ENCODE measurements around the gene CNTN5.

The CNTN5 gene

DNA sequence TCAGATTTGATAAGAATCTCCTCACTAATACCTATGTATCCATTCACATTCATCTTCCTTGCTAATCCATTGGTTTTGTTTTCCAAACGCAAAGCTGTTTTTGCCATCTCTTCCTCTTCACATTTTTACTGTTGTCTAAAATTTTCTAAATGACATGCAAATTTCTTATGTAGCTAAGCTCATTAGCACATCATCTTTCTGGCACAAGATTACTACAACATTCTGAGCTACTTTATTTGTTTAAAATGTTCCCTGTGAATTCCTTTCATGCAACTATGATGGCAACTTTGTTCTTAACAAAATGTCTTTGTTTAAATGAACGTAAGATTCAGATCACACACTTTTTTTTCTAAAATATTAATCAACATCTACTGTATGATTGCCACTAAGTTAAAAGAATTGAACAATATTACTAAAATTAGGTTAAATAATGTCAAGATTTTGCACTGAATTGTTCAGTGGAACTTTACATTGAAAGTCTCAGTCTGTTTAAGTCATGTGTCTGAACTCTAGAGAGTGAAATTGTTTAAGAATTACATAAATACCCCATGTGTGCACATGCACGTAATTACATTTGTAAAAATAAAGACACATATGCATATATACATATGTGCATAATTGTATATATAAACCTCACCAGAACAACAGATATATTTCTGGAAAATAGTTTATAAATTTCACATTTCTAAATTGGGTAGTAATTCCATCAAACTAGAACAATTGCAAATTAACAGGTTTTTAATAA, 688.4 kb downstream of the CNTN5 start:
- H3K23ac ChIP-seq (ENCODE audit: low read length in 2 of 2) = no peak overlapping the region
- H3K27ac ChIP-seq (ENCODE audit: low read length, poor library complexity, severe bottlenecking) = no peak overlapping the region
- no peak overlapping the region for H2BK15ac ChIP-seq (ENCODE audit: low read depth, poor library complexity, severe bottlenecking)
- no peaks in the 10 kb centered on the region for H3K79me1 ChIP-seq (replicated peaks; ENCODE audit: low read length, poor library complexity, severe bottlenecking)
- no peak overlapping the region for H3K14ac ChIP-seq (ENCODE audit: low read length in 2 of 2)
- H3K9ac ChIP-seq (ENCODE audit: low read length) = no peak overlapping the region
- WGBS = 100% methylated on average over 1 of the region's 3 CpGs
- no peak overlapping the region for H2AFZ ChIP-seq (ENCODE audit: low read depth, low read length)
- no peak overlapping the region for H4K8ac ChIP-seq (ENCODE audit: low read length)
- H2BK12ac ChIP-seq (ENCODE audit: low read length in 2 of 2) = no peak overlapping the region
- H4K91ac ChIP-seq (ENCODE audit: low read length) = no peak overlapping the region
- H2BK120ac ChIP-seq (ENCODE audit: low read depth, low read length) = no peak overlapping the region
- no peak overlapping the region for H3K4me3 ChIP-seq (ENCODE audit: insufficient read depth in 1 of 2, low read depth in 1 of 2, low read length in 2 of 2)
- H3K18ac ChIP-seq (ENCODE audit: low read depth in 1 of 2, low read length in 2 of 2) = no peak overlapping the region
- no peaks in the 10 kb centered on the region for H3K4me1 ChIP-seq (ENCODE audit: control insufficient read depth, insufficient read depth, low read depth, low read length)
- H3K36me3 ChIP-seq (ENCODE audit: control insufficient read depth in 1 of 2, insufficient read depth in 2 of 2, low read depth in 1 of 2, low read length in 2 of 2) = no peaks in the 10 kb centered on the region
- no peaks in the 10 kb centered on the region for H3K9me3 ChIP-seq (ENCODE audit: control insufficient read depth, low read length)
- H2AK5ac ChIP-seq (ENCODE audit: low read length, severe bottlenecking) = no peak overlapping the region
- no peaks in the 10 kb centered on the region for H3K27me3 ChIP-seq (ENCODE audit: control insufficient read depth in 1 of 2, insufficient read depth in 1 of 2, low read length in 2 of 2)
- H2BK5ac ChIP-seq (ENCODE audit: low read depth, low read length, poor library complexity, severe bottlenecking) = no peak overlapping the region
- DNase-seq = no peak
- H3K4ac ChIP-seq (ENCODE audit: low read depth in 1 of 2, low read length in 2 of 2) = no peak overlapping the region
- no peak overlapping the region for H3K4me2 ChIP-seq (ENCODE audit: low read length, poor library complexity, severe bottlenecking)

DNA sequence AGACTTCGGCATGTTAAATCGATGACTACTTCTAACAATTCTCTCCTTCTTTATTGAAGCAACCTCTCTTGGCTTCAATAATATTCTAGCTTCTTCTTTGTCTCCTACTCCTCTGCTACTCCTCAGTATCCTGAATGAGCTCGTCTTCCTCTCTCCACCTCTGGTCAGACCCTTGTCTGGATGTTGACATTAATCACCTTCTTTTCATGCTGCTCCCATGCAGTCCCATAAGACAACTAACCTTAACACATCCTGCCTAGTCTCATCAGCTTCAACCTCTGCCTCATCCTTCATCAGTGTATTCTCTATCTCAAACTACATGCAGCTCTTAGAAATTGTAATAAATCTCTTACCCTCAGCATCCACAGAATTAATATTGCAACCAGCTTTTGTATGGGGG, 695.6 kb downstream of the CNTN5 start:
- H3K27me3 ChIP-seq (ENCODE audit: control insufficient read depth in 1 of 2, insufficient read depth in 1 of 2, low read length in 2 of 2) = no peaks in the 10 kb centered on the region

DNA sequence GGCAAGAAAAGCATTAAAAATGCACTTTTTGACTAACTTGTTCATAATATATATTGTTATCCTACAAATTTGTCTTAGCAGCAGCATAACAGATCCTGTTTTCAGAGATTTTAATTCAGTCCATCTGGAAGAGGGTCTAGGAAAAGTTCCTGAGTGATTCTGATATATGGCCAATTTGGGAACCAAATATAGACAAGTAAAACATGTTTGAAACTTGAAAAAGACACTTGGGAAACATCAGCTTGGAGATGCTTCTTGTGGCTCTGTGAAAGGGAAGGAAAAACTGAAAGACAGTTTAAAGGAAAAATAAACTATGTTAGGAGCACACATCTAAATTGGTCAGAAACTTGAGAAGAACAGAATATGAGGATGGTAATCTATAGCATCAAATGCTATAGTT, 697.5 kb downstream of the CNTN5 start:
- H3K4ac ChIP-seq (ENCODE audit: low read depth in 1 of 2, low read length in 2 of 2) = no peak overlapping the region
- no peak overlapping the region for H4K91ac ChIP-seq (ENCODE audit: low read length)

More for the DNA sequence above, 695.6 kb downstream of the CNTN5 start:
- Histone ChIP-seq H3K4ac (ENCODE audit: low read depth in 1 of 2, low read length in 2 of 2) (no peak overlapping the region), H2BK12ac (ENCODE audit: low read length in 2 of 2) (no peak overlapping the region), H3K9me3 (ENCODE audit: control insufficient read depth, low read length) (no peaks in the 10 kb centered on the region), H3K14ac (ENCODE audit: low read length in 2 of 2) (no peak overlapping the region), H2BK120ac (ENCODE audit: low read depth, low read length) (no peak overlapping the region), H3K18ac (ENCODE audit: low read depth in 1 of 2, low read length in 2 of 2) (no peak overlapping the region), H3K4me3 (ENCODE audit: insufficient read depth in 1 of 2, low read depth in 1 of 2, low read length in 2 of 2) (no peak overlapping the region), H4K8ac (ENCODE audit: low read length) (no peak overlapping the region), H3K27ac (ENCODE audit: low read length, poor library complexity, severe bottlenecking) (no peak overlapping the region), H3K9ac (ENCODE audit: low read length) (no peak overlapping the region), H4K91ac (ENCODE audit: low read length) (no peak overlapping the region), H3K79me1 (replicated peaks; ENCODE audit: low read length, poor library complexity, severe bottlenecking) (no peaks in the 10 kb centered on the region), H2BK5ac (ENCODE audit: low read depth, low read length, poor library complexity, severe bottlenecking) (no peak overlapping the region), H3K23ac (ENCODE audit: low read length in 2 of 2) (no peak overlapping the region), H3K36me3 (ENCODE audit: control insufficient read depth in 1 of 2, insufficient read depth in 2 of 2, low read depth in 1 of 2, low read length in 2 of 2) (no peaks in the 10 kb centered on the region), H2AK5ac (ENCODE audit: low read length, severe bottlenecking) (no peak overlapping the region), H2BK15ac (ENCODE audit: low read depth, poor library complexity, severe bottlenecking) (no peak overlapping the region), H3K4me1 (ENCODE audit: control insufficient read depth, insufficient read depth, low read depth, low read length) (no peaks in the 10 kb centered on the region), H2AFZ (ENCODE audit: low read depth, low read length) (no peak overlapping the region), H3K4me2 (ENCODE audit: low read length, poor library complexity, severe bottlenecking) (no peak overlapping the region)
- 64% methylated on average over 3 of the region's 3 CpGs for WGBS
- DNase-seq = no peak

DNA sequence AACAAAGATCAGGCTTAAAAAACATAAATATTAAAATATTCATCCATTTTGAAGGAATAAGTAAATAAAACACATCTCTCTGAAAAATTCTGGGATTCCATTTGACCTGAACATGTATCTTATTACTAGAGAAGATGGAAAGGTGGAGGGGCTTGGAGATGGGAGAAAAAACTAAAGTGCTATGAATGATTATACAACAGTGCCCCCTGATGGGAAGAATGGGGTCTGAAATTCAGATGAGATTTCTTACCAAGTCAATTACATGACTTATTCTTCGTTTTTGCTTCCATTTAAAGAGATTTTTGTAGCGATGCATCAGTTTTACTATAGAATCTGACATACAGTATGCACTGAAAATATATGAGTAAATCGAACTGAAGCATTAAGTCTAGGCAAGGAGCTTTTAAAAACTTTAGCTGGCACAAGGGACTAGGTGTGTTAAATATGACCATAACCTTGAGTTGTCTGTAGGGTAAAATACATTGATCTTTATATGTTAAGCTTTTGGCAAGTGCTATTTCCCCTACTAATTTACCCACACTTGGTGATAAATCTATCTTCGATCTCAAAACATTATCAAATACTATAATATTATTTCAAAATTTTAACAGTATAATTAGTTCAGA, 718.8 kb downstream of the CNTN5 start:
- peak; percentile 51 for DNase-seq
- no peak overlapping the region for H2BK120ac ChIP-seq (ENCODE audit: low read depth, low read length)
- no peaks in the 10 kb centered on the region for H3K4me1 ChIP-seq (ENCODE audit: control insufficient read depth, insufficient read depth, low read depth, low read length)
- no peak overlapping the region for H3K9ac ChIP-seq (ENCODE audit: low read length)
- no peak overlapping the region for H4K91ac ChIP-seq (ENCODE audit: low read length)
- no peak overlapping the region for H2AK5ac ChIP-seq (ENCODE audit: low read length, severe bottlenecking)
- no peak overlapping the region for H3K18ac ChIP-seq (ENCODE audit: low read depth in 1 of 2, low read length in 2 of 2)
- H3K4me2 ChIP-seq (ENCODE audit: low read length, poor library complexity, severe bottlenecking) = no peak overlapping the region
- H3K23ac ChIP-seq (ENCODE audit: low read length in 2 of 2) = no peak overlapping the region
- H2BK5ac ChIP-seq (ENCODE audit: low read depth, low read length, poor library complexity, severe bottlenecking) = no peak overlapping the region
- H2AFZ ChIP-seq (ENCODE audit: low read depth, low read length) = no peak overlapping the region
- H3K79me1 ChIP-seq (replicated peaks; ENCODE audit: low read length, poor library complexity, severe bottlenecking) = no peaks in the 10 kb centered on the region
- H3K14ac ChIP-seq (ENCODE audit: low read length in 2 of 2) = no peak overlapping the region
- H3K27ac ChIP-seq (ENCODE audit: low read length, poor library complexity, severe bottlenecking) = no peak overlapping the region
- no peaks in the 10 kb centered on the region for H3K27me3 ChIP-seq (ENCODE audit: control insufficient read depth in 1 of 2, insufficient read depth in 1 of 2, low read length in 2 of 2)
- no peaks in the 10 kb centered on the region for H3K9me3 ChIP-seq (ENCODE audit: control insufficient read depth, low read length)
- H4K8ac ChIP-seq (ENCODE audit: low read length) = no peak overlapping the region
- no peak overlapping the region for H2BK12ac ChIP-seq (ENCODE audit: low read length in 2 of 2)
- H3K4ac ChIP-seq (ENCODE audit: low read depth in 1 of 2, low read length in 2 of 2) = no peak overlapping the region
- no peaks in the 10 kb centered on the region for H3K36me3 ChIP-seq (ENCODE audit: control insufficient read depth in 1 of 2, insufficient read depth in 2 of 2, low read depth in 1 of 2, low read length in 2 of 2)
- 0% methylated on average over 1 of the region's 4 CpGs for WGBS
- no peak overlapping the region for H2BK15ac ChIP-seq (ENCODE audit: low read depth, poor library complexity, severe bottlenecking)
- no peak overlapping the region for H3K4me3 ChIP-seq (ENCODE audit: insufficient read depth in 1 of 2, low read depth in 1 of 2, low read length in 2 of 2)

More for the DNA sequence above, 697.5 kb downstream of the CNTN5 start:
- Histone ChIP-seq H4K8ac (ENCODE audit: low read length) (no peak overlapping the region), H2AK5ac (ENCODE audit: low read length, severe bottlenecking) (no peak overlapping the region), H3K79me1 (replicated peaks; ENCODE audit: low read length, poor library complexity, severe bottlenecking) (no peaks in the 10 kb centered on the region), H3K9ac (ENCODE audit: low read length) (no peak overlapping the region), H3K36me3 (ENCODE audit: control insufficient read depth in 1 of 2, insufficient read depth in 2 of 2, low read depth in 1 of 2, low read length in 2 of 2) (no peaks in the 10 kb centered on the region), H2BK12ac (ENCODE audit: low read length in 2 of 2) (no peak overlapping the region), H2AFZ (ENCODE audit: low read depth, low read length) (no peak overlapping the region), H2BK120ac (ENCODE audit: low read depth, low read length) (no peak overlapping the region), H3K9me3 (ENCODE audit: control insufficient read depth, low read length) (no peaks in the 10 kb centered on the region), H3K27ac (ENCODE audit: low read length, poor library complexity, severe bottlenecking) (no peak overlapping the region), H3K4me3 (ENCODE audit: insufficient read depth in 1 of 2, low read depth in 1 of 2, low read length in 2 of 2) (no peak overlapping the region), H2BK5ac (ENCODE audit: low read depth, low read length, poor library complexity, severe bottlenecking) (no peak overlapping the region), H3K4me1 (ENCODE audit: control insufficient read depth, insufficient read depth, low read depth, low read length) (no peaks in the 10 kb centered on the region), H2BK15ac (ENCODE audit: low read depth, poor library complexity, severe bottlenecking) (no peak overlapping the region), H3K4me2 (ENCODE audit: low read length, poor library complexity, severe bottlenecking) (no peak overlapping the region), H3K14ac (ENCODE audit: low read length in 2 of 2) (no peak overlapping the region), H3K18ac (ENCODE audit: low read depth in 1 of 2, low read length in 2 of 2) (no peak overlapping the region), H3K23ac (ENCODE audit: low read length in 2 of 2) (no peak overlapping the region), H3K27me3 (ENCODE audit: control insufficient read depth in 1 of 2, insufficient read depth in 1 of 2, low read length in 2 of 2) (no peaks in the 10 kb centered on the region)
- DNase-seq = no peak

All from mesenchymal stem cell (in vitro differentiated cells and primary cell).